Caco-2 (cell line): Measurements from ENCODE around the gene TADA2B. TPM values are rescaled to one million over a fixed set of nuclear protein-coding genes. Genes with fewer than 3 reads are reported as not detected.

ENCODE experiments used
- BruUV-seq: library from RNA; stranded (reverse); fragments of 400-500 nt; replicated peaks from 2 replicates; lab custom pipeline; 2021; lab: Mats Ljungman, UMichigan
- CTCF ChIA-PET: fragments of 300-600 bp; sonication (Branson Sonifier 250); formaldehyde crosslinking; loops from one replicate; lab custom pipeline; 2022; ENCODE audit warnings: antibody characterized with exemption; lab: Charles Lee
- POLR2A ChIA-PET: fragments of 300-600 bp; sonication (Branson Sonifier 250); formaldehyde crosslinking; loops from one replicate; lab custom pipeline; 2022; ENCODE audit warnings: antibody characterized with exemption; lab: Charles Lee
- DNase-seq, 2 experiments: peaks; one replicate each; pipeline versions ENCODE4 v3.0.0 to v3.0.0-alpha.2; 2020 to 2022
- H3K27me3 ChIP-seq: replicated peaks from 2 replicates; pipeline ENCODE4 v1.6.0; 2011; ENCODE audit warnings: low read length; ENCODE audit not compliant: control insufficient read depth, insufficient read depth
- H3K36me3 ChIP-seq: 2 replicates; pipeline ENCODE4 v1.5.1; 2011; ENCODE audit warnings: low read length; ENCODE audit not compliant: control insufficient read depth, insufficient read depth
- H3K4me1 ChIP-seq: fragments of 250-450 bp; sonication (Bioruptor Pico); 2 replicates; pipeline ENCODE4 v1.5.1; 2020; ENCODE audit warnings: mild to moderate bottlenecking
- H3K4me3 ChIP-seq: 2 replicates; pipeline ENCODE4 v1.5.1; 2011; ENCODE audit warnings: low read depth, mild to moderate bottlenecking, control low read depth, low read length
- H3K9me3 ChIP-seq: fragments of 250-450 bp; sonication (Bioruptor Pico); 2 replicates; pipeline ENCODE4 v1.5.1; 2020; ENCODE audit warnings: mild to moderate bottlenecking, moderate library complexity
- H3K27ac Mint-ChIP-seq: one replicate; pipeline ENCODE4 v1.8.0; 2022; ENCODE audit warnings: mixed read lengths; ENCODE audit not compliant: unreplicated experiment
- H3K27me3 Mint-ChIP-seq: one replicate; pipeline ENCODE4 v1.8.0; 2022; ENCODE audit warnings: mixed read lengths; ENCODE audit not compliant: insufficient read depth, unreplicated experiment
- H3K36me3 Mint-ChIP-seq: one replicate; pipeline ENCODE4 v1.8.0; 2022; ENCODE audit warnings: mild to moderate bottlenecking, mixed read lengths; ENCODE audit not compliant: insufficient read depth, unreplicated experiment
- H3K4me1 Mint-ChIP-seq: one replicate; pipeline ENCODE4 v1.8.0; 2022; ENCODE audit warnings: low read depth, mixed read lengths; ENCODE audit not compliant: unreplicated experiment
- H3K4me3 Mint-ChIP-seq: one replicate; pipeline ENCODE4 v1.8.0; 2022; ENCODE audit warnings: mild to moderate bottlenecking, moderate library complexity, mixed read lengths; ENCODE audit not compliant: unreplicated experiment
- H3K9me3 Mint-ChIP-seq: one replicate; pipeline ENCODE4 v1.8.0; 2022; ENCODE audit warnings: mixed read lengths; ENCODE audit not compliant: unreplicated experiment
- intact Hi-C: fragments of 100-400 bp; cut with micrococcal nuclease; formaldehyde crosslinking; loops from one replicate; pipeline ENCODE4 v1.10.0; 2022; ENCODE audit not compliant: unreplicated experiment
- total RNA-seq: library from RNA; stranded (reverse); gene quantifications from 2 replicates; pipeline ENCODE4 v1.2.3, GENCODE V29; 2022
- TF ChIP-seq, protein P1 (sequence below), 2 experiments: fragments of 200-600 bp in 1 of 2; IDR thresholded peaks; 1 replicate in 1 of 2; 2 replicates in 1 of 2; pipeline versions ENCODE4 v1.5.1 to v1.8.0; 2011 to 2022; ENCODE audit warnings: antibody characterized with exemption in 1 of 2, control low read depth in 1 of 2, inconsistent platforms in 1 of 2, low read depth in 1 of 2, low read length in 1 of 2, mild to moderate bottlenecking in 1 of 2, moderate library complexity in 1 of 2; ENCODE audit not compliant: insufficient read depth in 1 of 2, severe bottlenecking in 1 of 2, unreplicated experiment in 1 of 2

The TADA2B gene
- total RNA-seq, 1 experiment from 2014 or later: 21.8 TPM

DNA sequence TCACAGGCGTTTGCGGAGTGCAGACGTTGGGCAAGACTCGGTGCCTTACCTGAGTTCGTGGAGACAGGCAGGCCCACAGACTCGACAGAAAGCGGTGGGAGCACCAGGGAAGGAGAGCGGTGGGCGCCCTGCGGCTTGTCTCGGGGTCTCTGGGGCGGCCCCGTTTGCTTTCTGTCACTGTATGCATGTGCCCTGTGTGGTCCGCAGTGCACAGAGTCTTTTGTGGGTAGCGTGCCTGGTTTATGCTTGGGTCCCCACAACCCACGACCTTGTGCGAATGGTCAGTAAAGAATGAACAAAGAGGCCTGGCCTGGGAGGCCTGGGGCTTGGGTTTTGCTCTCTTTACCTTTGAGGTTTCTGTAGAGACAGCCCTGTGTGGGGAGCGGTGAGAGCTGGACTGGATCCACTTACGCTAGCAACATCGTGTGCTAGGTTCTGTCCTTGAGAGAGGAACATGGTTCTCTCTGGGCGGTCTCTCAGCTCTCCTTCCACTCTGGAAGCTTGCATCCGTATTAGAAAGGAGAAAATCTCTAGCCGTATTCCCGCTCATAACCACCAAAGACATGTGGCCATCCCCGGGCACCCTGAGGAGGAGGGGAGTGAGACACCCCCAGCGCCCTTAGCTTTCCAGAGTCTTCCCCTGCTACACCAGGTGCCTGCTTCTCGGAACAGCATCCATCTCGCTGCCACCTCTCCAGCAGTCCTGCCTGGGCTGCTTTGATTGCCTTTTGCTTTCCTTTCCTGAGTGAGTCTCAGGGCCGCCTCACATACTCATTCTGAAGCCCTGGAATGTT, 1.2 kb downstream of the TADA2B start:
- Histone ChIP-seq H3K9me3 (no peaks in the 10 kb centered on the region), H3K36me3 (no peaks in the 10 kb centered on the region; the same call in 1 of the 2 replicates), H3K4me1 (peaks cover 4% of the 10 kb centered on the region; the same call in 1 of the 2 replicates), H3K4me3 (peak overlapping the region; percentile 98), H3K27me3 (no peaks in the 10 kb centered on the region)
- Mint-ChIP-seq H3K9me3 (no peaks in the 10 kb centered on the region), H3K27me3 (no peaks in the 10 kb centered on the region), H3K27ac (peak overlapping the region; percentile 30), H3K36me3 (peaks cover 16% of the 10 kb centered on the region), H3K4me1 (peaks cover 23% of the 10 kb centered on the region), H3K4me3 (peak overlapping the region; percentile 79)
- no TSS peak for BruUV-seq
- intact Hi-C loops: loop anchor here (1.0 kb wide), 1 partner anchor 24 kb away; the partner anchor contains the start of gene GRPEL1
- DNase-seq: no peak
- POLR2A ChIA-PET: interaction anchor here (2.0 to 2.9 kb wide), 2 partner anchors 9 to 23 kb away, joined by 8 to 27 read pairs; partner anchors contain the start of gene GRPEL1
- CTCF ChIA-PET: interaction anchor here (1.8 to 2.9 kb wide), 2 partner anchors 23 to 27 kb away, joined by 24 to 30 read pairs; partner anchors contain the start of gene GRPEL1
- TF ChIP-seq, protein P1, sequence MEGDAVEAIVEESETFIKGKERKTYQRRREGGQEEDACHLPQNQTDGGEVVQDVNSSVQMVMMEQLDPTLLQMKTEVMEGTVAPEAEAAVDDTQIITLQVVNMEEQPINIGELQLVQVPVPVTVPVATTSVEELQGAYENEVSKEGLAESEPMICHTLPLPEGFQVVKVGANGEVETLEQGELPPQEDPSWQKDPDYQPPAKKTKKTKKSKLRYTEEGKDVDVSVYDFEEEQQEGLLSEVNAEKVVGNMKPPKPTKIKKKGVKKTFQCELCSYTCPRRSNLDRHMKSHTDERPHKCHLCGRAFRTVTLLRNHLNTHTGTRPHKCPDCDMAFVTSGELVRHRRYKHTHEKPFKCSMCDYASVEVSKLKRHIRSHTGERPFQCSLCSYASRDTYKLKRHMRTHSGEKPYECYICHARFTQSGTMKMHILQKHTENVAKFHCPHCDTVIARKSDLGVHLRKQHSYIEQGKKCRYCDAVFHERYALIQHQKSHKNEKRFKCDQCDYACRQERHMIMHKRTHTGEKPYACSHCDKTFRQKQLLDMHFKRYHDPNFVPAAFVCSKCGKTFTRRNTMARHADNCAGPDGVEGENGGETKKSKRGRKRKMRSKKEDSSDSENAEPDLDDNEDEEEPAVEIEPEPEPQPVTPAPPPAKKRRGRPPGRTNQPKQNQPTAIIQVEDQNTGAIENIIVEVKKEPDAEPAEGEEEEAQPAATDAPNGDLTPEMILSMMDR (IDR thresholded peaks at IDR 0.05; ENCODE audit: insufficient read depth in 1 of 2, low read depth in 1 of 2, low read length in 1 of 2, severe bottlenecking in 1 of 2, unreplicated experiment in 1 of 2): no peak

DNA sequence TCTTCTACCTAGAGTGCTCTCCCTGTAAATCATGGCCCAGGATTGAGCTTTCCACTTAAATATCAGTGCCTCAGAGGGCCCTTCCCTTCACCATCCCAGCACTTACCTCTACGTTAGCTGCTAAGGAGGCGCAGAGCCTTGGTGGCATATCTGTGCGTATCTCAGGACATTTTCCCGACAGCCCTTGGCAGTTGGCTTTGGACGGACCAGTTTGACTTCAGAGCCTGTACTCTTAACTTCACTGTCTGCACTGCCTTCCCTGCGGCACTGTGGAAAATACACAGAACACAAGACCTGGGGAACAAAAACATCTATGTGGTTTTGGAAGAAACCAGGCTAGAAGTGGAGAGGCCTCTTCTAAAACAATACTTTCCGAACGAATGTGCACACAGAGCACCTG, 2.4 kb downstream of the TADA2B start:
- Histone ChIP-seq H3K27me3 (no peaks in the 10 kb centered on the region), H3K4me1 (peaks cover 4% of the 10 kb centered on the region; the same call in 1 of the 2 replicates), H3K9me3 (no peaks in the 10 kb centered on the region), H3K36me3 (no peaks in the 10 kb centered on the region; the same call in 1 of the 2 replicates), H3K4me3 (no peak overlapping the region)
- peak overlapping the region; percentile 79 for H3K4me3 Mint-ChIP-seq
- CTCF ChIA-PET: interaction anchor here (0.6 kb wide), 2 partner anchors 14 to 23 kb away, joined by 3 to 4 read pairs; partner anchors contain the start of gene GRPEL1
- no peaks in the 10 kb centered on the region for H3K9me3 Mint-ChIP-seq
- H3K27me3 Mint-ChIP-seq: no peaks in the 10 kb centered on the region
- BruUV-seq: no TSS peak
- no peak overlapping the region for H3K27ac Mint-ChIP-seq
- intact Hi-C loops: no loop called here
- TF ChIP-seq, protein P1 (IDR thresholded peaks at IDR 0.05; ENCODE audit: insufficient read depth in 1 of 2, low read depth in 1 of 2, low read length in 1 of 2, severe bottlenecking in 1 of 2, unreplicated experiment in 1 of 2): no peak
- no peak for DNase-seq
- POLR2A ChIA-PET: no interaction called here
- H3K4me1 Mint-ChIP-seq: peaks cover 23% of the 10 kb centered on the region
- peaks cover 16% of the 10 kb centered on the region for H3K36me3 Mint-ChIP-seq
